GM21423 (cell line): ENCODE data around the gene MAP3K13.
"Not testable (repeated sequence)": the region's sequence is repeated elsewhere in the genome, so short reads cannot be mapped to it uniquely, and the experiment has no call there.

Source experiments
- ATAC-seq: cut with Tn5 transposase; IDR thresholded peaks from one replicate; pipeline ENCODE4 v1.9.1; 2021; ENCODE audit warnings: mild to moderate bottlenecking, moderate library complexity; ENCODE audit not compliant: unreplicated experiment

Gene MAP3K13

DNA sequence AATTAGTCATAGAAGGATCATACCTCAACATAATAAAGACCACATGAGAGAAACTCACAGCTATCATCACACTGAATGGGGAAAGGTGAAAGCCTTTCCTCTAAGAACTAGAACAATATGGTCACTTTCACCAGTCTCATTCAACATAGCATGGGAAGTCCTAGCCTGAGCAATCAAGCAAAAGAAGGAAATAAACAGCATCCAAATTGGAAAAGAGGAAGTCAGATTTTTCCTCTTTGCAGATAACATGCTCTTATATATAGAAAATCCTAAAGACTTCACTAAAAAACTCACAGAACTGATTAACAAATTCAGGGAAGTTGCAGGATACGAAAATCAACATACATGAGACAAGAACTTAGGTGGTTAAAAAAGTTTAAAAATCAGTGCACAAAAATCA, 24.7 kb downstream of the MAP3K13 start:
- ATAC-seq: no peak

DNA sequence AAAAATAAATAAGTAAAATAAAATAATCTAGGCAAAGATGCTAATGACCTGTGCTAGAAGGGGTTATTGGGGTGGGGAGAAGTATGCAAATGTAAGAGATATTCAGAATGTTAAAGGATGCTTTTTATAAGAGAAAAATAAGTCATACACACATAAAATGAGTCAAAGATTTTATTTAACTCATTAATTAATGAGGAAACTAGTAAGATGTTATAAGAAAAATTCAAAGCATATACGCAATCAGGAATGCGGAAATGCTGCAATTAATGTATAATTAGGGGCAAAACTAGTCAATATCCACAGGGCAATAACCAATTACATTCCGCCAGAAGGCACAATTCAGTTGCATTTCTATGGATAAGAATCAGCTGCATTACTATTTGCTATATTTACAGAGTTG, 30.1 kb downstream of the MAP3K13 start:
- ATAC-seq: no peak

DNA sequence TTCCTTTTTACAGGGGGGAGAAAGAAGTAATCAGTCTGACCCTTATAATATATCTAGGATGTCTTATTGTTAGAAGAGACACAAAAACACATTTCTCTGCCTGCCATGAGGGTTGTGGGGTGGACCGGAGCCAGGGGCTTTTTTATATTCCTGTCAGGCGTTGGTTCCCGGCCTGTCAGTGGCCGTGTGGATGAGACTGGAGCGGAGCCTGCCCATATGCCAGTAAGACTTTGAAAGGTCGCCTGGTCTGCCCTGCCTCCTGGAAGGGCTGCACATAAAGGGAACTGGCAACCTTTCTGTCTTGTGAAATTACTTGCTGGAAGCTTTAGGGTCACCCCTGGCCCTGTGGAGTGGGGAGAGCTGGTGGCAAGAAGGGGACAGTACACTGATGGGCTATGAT, 34.7 kb downstream of the MAP3K13 start:
- ATAC-seq: no peak

DNA sequence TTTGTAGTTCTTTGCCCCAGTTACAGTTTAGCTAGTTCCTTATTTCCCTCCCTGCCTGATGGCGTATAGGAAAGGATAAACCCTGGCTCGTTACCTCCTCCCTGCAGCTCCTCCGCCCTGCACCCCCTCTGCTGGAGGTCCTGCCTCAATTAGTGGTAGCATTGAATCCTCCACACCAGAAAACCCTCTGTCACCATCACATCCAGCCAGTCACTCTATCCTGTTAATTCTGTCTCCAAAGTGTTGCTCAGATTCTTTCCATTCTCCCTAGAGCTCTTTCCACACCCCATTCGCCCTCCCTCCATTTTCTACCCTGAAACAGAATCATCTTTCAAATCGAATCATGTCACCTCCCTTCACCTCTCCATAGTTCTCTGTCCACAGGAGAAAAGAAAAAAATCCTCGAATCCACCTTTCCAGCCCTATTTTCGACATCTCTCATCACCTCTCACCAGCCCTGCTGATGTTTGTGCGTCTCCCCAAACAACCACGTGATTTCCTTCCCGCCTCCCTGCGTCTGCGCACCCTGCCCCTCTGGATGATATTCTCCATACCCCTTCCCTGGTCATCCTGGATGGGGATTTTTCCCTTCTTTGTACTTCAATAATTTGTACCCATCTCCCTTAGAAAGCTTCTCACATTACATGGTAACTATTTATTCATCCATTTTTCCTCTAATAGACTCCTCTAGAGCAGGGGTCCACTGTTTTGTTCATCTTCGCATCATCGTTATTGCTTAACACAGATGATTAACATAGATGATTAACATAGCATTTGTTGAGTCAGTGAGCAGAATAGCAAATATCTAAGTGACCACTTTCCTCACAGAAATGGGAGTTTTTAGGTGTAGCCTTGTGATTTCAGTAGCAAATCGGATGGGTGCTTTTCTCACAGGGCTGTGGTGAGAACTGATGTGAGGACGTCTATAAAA, 37.1 kb downstream of the MAP3K13 start:
- ATAC-seq: no peak

DNA sequence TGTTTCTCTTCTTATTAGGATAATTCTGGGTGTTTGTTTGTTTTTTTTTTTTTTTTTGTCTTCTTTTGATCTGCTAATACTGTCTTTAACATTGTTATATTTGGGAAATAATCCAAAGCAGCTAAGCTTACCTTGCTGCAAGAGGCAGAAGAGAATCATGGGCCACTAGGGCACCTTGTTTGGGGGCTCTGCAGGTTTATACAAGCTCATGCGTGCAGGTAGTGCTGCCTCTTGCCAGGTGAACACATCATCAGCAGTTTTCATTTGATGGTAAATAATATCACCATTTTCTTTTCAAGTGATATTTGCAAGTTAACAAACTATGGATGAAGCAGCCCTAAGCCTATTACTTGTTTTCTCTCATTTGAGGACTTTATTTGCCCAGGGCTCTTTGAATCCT, 37.9 kb downstream of the MAP3K13 start:
- no peak for ATAC-seq

DNA sequence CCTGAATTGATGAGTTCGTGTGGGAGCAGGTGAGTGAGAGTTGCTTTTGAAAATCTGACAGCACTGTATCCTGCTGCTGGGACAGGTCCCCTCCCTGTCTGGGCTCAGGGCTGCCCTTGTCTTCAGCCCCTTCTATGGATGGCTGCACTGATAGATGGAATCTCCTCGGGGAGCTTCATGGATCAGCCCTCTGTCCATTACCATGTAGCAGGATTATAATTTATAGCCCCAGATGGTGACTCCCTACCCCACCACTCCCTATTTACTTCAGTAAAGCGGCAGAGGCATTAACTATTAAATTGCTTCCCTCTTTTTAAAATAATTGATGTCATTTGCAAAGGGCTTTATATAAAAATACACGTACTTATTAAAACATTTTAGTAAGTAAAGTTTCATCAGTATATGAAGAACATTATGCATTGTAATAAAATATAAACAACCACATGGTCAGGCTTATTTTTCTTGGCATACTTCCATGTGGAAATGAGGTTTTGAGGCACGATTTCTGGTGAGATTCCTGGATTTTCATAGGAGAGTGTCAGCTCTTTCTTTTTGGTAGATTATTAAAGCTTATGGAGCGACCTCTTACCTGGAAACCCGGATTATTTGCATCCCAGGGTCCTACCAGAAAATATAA, 38.5 kb downstream of the MAP3K13 start:
- no peak for ATAC-seq

DNA sequence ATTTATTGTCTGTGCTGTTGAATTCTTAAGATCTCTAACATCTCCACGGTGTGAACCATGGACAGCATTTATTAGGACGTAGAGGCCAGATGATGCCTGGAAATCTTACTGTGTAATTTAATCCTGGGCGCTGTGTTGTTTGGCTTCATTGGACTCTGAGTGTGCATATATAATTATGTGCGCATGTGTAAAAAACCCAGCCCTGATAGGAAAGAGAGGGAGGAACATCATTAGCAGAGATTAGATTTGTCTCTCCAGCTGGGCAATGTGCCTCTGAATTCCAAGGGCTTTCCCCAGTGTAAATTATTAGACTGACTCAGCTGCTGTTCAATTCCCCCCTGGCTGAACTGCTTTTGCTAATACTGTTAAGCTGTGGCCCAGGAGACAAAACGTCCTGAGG, 39.6 kb downstream of the MAP3K13 start:
- no peak for ATAC-seq

DNA sequence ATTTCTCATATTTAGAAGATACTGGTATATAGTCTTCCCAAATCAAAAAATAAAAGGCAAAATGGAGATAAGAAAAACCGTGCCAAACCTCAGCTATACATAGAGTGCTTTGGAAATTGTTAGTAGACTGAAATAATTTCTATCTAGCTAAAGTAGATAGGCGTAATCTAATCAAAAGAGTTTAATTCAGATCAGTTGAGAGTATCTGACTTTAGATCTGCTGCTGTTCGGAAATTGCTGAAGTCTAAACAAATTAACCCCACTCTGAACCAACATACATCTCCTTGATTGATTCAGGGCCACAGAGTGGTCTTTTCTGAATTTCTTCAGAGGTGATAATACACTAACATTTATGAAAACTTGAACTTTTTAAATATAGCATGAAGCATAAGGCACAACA, 40.1 kb downstream of the MAP3K13 start:
- no peak for ATAC-seq

DNA sequence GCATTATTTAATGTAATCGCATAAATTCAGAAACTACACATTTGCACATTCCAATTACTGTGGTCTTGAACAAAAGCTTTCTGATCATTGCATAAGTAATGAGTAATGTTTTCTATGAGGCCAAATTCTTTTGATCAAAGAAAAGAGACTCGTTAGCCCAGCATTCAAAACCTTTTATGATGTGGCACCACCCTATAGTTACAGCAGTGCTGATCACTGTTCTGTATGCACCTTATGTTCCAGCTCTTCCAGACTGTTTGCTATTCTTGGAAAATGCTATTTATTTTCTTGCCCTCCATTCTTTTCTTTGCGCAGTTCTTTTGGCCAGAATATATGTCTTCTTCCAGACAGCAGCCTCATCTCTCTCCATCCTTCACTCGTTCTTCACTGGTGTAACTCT, 42.3 kb downstream of the MAP3K13 start:
- no peak for ATAC-seq

DNA sequence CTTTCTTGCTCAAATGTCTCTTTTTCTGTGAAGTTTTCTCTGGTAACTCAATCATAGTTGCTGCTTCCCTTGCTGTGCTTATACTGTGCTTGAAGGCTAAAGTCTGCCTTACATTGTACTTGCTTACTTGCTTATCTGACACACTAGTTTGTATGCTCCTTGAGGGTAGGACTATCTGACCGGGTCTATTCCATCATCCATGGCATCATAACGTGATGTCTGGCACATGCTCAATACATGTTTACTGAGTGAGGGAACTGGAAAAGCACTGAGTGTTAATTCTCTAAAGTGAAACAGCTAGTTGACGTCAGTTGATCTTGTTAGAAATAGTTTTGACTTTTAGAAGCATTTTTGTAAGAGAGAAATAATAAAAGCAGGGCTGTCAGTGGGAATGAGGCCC, 42.7 kb downstream of the MAP3K13 start:
- no peak for ATAC-seq

DNA sequence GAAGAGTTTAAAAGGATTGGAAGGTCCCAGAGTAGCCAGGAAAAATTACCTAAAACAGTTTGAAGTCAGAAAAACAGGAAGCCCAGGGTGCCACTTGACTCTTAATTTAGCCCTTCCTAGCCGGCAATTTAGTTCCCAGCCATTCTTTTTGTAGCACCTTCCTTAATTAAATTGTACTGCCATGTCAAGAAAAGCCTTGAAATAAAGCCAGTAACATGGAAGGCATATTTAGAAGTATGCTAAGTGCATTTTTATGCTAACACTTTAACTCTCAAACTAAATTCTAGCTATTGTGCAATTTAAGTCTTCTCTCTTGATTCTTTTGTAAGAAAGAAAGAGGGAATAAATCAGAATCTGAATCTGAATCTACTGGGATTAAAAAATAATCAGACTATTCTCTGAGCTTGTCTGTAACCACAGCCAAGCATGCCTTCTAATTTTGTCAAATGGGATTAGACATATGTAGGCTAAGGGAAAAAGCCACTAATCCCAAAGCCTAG, 43.2 kb downstream of the MAP3K13 start:
- ATAC-seq: no peak

DNA sequence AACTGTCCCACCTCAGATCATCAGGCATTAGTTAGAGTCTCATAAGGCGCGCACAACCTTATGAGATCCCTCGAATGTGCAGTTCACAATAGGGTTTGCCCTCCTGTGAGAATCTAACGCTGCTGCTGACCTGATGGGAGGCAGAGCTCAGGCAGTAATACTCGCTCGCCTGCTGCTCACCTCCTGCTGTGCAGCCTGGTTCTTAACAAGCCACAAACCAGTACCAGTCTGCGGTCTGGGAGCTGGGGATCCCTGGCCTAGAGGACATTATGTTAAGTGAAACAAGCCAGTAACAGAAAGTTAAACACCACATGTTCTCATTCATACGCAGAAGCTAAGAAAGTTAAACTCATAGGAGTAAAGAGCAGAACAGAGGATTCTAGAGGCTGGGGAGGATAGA, 47.0 kb downstream of the MAP3K13 start:
- no peak for ATAC-seq

DNA sequence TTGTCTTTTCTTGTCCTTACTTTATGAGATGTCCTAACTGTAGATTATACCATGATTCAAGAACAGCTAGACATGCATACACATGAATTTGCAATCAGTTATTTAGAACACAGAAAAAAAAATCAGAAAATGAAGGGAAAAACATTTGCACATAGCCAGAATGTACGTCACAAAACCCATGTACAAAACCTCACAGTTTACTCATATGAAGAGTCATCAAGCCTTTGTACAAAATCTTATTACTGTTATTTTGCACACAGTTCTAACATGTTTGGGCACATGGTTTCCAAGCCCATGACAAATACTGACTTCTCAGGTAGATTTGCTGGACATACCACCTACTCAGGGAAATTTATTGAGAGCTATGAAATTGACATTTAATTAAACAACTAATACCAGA, 48.2 kb downstream of the MAP3K13 start:
- ATAC-seq: no peak

DNA sequence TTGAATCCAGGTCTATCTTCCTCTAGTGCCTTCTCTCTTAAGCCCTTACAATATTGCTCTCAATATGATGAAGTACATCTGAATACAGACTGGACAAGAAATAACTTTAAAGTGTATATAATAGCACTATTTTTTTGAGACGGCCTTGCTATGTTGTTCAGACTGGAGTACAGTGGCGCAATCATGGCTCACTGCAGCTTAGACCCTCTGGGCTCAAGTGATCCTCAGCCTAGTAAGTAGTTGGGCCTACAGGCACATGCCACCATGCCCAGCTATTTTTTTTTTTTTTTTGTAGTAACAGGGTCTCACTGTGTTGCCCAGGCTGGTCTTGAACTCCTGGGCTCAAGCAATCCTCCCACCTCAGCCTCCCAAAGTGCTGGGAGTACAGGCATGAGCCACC, 53.6 kb downstream of the MAP3K13 start:
- no peak for ATAC-seq

DNA sequence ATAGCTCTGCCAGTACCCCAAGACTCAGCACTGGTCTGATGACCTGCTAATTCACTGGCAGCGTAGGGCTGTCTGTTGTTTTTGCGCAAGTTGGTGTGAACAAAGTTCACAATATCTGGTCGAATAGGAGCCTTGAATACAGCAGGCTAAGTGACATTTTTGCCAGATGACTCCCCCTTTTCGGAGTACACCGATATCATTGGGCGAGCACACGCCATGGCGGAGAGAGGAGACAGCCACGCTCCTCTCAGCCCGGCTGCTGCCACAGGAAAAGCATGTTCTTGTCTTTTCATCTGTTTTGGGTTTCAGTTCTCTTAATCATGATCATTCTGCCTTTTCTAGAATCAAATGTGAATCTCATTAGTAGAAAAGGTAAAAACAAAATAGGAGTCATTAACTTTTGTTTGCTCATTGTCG, 55.6 kb downstream of the MAP3K13 start:
- ATAC-seq: not testable (repeated sequence)

DNA sequence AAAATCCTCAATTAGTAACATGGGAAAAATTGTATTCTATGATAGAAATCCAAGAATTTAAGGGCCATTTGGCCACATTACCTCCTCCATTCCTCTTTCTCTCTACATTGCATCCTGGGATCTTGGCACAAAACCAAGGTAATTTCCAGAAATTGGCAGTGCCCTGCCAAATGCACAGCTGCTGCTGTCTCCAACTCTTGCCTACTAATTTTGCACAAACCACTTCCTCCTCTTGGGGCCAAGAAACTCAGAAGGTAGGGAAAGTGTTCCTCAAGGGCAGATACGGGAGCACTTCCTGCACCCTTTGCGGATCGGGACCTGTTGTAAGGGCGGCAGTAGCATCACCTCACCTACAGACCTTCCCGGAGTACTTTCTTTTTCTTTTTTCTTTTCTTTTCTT, 57.8 kb downstream of the MAP3K13 start:
- no peak for ATAC-seq

DNA sequence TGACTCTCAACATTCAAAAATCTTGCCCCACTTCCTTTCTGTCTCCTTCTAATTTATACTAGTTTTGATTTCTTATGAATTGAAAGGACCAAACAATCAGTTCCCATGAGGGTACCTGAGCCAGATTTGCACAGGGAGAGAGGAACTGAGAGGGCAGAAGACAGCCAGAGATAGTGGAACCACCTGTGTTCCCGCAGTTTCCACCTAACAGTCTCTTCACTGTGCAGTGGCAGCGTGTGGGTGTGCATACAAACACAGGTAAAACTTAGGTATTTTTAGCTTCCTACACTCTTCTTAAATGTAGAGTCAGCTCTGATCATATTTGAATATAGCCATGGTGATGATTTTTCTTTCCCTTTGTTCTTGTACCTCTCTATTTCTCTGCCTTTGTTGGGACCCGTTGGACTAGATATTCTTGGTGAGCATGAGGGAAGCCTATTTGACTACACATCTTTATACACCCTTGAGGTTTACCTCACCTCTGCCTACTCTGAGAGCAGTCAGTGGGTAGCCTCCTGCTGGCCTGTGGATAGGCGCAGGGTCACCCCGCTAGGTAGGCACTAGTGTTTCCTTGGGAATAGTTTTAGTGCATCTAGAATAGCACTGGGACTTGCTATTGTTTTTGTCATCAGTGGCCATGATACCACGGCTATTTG, 58.8 kb downstream of the MAP3K13 start:
- peak; percentile 48 for ATAC-seq

DNA sequence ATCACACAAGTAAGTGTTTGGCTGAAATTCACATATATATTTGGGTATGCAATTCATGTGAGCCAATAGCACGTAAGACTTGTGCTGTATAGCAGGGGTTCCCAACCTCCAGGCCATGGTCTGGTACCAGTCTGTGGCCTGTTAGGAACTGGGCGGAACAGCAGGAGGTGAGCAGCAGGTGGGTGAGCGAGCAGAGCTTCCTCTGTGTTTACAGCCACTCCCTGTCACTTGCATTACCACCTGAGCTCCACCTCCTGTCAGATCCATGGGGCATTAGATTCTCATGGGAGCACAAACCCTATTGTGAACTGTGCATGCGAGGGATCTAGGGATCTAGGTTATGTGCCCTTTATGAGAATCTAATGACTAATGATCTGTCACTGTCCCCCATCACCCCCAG, 59.7 kb downstream of the MAP3K13 start:
- ATAC-seq: no peak

DNA sequence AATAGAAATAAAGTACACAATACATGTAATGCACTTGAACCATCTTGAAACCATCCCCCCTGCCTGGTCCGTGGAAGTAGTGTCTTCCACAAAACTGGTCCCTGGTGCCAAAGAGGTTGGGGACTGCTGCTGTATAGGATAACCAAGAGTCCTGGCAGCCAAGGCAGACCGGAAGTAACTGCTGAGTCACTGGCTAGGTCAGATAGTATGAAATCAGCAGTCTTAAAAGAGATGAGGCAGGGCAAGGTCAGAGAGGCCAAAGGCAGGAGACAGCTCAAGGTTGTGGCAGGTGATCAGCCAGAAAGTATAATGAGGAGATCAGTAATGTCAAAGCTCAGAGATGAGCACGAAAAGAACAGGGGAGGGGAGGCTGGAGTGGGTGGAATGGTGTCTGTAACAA, 60.2 kb downstream of the MAP3K13 start:
- peak; percentile 46 for ATAC-seq

DNA sequence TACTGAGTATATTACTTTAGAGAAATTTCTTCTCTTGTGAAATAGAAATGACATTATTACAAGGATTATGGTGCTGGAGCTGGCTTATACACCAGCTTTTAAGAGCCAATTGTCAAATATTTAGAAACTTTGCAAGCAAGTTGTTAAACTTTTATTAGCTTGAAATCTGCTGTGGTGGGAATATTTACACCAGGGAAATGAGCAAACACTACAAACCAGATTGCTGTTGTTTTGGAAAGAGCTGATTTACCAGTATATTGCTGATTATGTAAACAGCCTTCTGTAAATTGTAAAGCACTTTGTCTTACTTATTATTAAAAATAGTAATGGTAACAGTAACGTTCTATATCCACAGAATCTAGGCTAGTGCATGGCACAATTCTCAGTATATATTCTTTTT, 61.5 kb downstream of the MAP3K13 start:
- no peak for ATAC-seq

DNA sequence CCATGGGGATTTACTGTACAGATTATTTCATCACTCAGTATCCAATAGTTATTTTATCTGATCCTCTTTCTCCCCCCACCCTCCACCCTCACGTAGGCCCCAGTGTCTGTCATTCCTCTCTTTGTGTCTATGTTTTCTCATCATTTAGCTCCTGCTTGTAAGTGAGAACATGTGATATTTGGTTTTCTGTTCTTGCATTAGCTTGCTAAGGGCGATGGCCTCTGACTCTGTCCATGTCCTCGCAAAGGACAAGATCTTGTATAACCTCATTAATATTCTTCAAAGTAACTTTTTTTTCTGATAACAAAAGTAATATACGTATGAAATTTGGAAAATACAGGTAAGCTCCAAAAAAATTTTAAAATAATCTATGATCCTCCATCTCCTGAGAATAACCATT, 67.4 kb downstream of the MAP3K13 start:
- ATAC-seq: no peak
